K562 (cell line): ENCODE data around the gene CD69. TPM values are rescaled to one million over a fixed set of nuclear protein-coding genes. Genes with fewer than 3 reads are reported as not detected.

ENCODE experiments used
- AFF1 ChIP-seq, 2 experiments: fragments of 450-650 bp; IDR thresholded peaks; 2 replicates each; pipeline ENCODE4 v1.6.1; 2018; ENCODE audit warnings: mild to moderate bottlenecking in 2 of 2, low read depth in 1 of 2; ENCODE audit not compliant: partially characterized antibody in 2 of 2
- CBFA2T2 ChIP-seq: fragments of 450-650 bp; conservative IDR thresholded peaks from 2 replicates; pipeline ENCODE4 v1.6.1; 2017; ENCODE audit warnings: mild to moderate bottlenecking
- CREBBP ChIP-seq: IDR thresholded peaks from one replicate; pipeline ENCODE4 v1.6.1; 2012; ENCODE audit warnings: low read depth, mild to moderate bottlenecking, control low read depth, inconsistent platforms, low read length
- FIP1L1 ChIP-seq: fragments of 200-400 bp; formaldehyde crosslinking; IDR thresholded peaks from 2 replicates; pipeline ENCODE4 v1.6.1; 2018; ENCODE audit warnings: mild to moderate bottlenecking, low read depth, low read length; ENCODE audit not compliant: poor library complexity, severe bottlenecking
- HMG20A ChIP-seq: fragments of 450-650 bp; formaldehyde crosslinking; conservative IDR thresholded peaks from 2 replicates; pipeline ENCODE4 v1.4.0; 2020; ENCODE audit warnings: mild to moderate bottlenecking, mixed read lengths
- MAFK ChIP-seq: IDR thresholded peaks from 2 replicates; pipeline ENCODE4 v1.6.1; 2011; ENCODE audit warnings: low read length, improper control_type of control experiment
- RAD21 ChIP-seq, 2 experiments: fragments of 250-450 bp in 1 of 2; fragments of 450-650 bp in 1 of 2; sonication (Bioruptor Pico) in 1 of 2; formaldehyde crosslinking in 1 of 2; IDR thresholded peaks in 1 of 2; conservative IDR thresholded peaks in 1 of 2; 2 replicates each; pipeline versions ENCODE4 v1.4.0 to v1.8.0; 2020 to 2022; ENCODE audit warnings: mild to moderate bottlenecking in 2 of 2, moderate library complexity in 1 of 2
- SMARCA4 ChIP-seq: fragments of 450-650 bp; IDR thresholded peaks from 2 replicates; pipeline ENCODE4 v1.6.1; 2016
- SMARCE1 ChIP-seq: fragments of 450-650 bp; IDR thresholded peaks from 2 replicates; pipeline ENCODE4 v1.7.1; 2016; ENCODE audit warnings: mild to moderate bottlenecking
- WHSC1 ChIP-seq: IDR thresholded peaks from one replicate; pipeline ENCODE4 v1.6.1; 2012; ENCODE audit warnings: low read length, control low read depth, inconsistent platforms
- ZBTB5 ChIP-seq: fragments of 450-650 bp; IDR thresholded peaks from 2 replicates; pipeline ENCODE4 v1.6.1; 2017; ENCODE audit warnings: antibody characterized with exemption
- ZNF263 ChIP-seq: sonication (generic); formaldehyde crosslinking; IDR thresholded peaks from 2 replicates; pipeline ENCODE4 v1.8.0; 2022; ENCODE audit warnings: mild to moderate bottlenecking, missing genetic modification reagents, borderline replicate concordance
- ZNF318 ChIP-seq, 2 experiments: fragments of 450-650 bp; IDR thresholded peaks; 2 replicates each; pipeline ENCODE4 v1.6.1; 2016; ENCODE audit warnings: mild to moderate bottlenecking in 2 of 2, borderline replicate concordance in 1 of 2, low read depth in 1 of 2, moderate library complexity in 1 of 2
- ZNF444 ChIP-seq: fragments of 250-450 bp; sonication (Bioruptor Pico); IDR thresholded peaks from 2 replicates; pipeline ENCODE4 v1.4.0; 2020; ENCODE audit warnings: mild to moderate bottlenecking, moderate library complexity
- polyA plus RNA-seq, 8 experiments: library from polyadenylated mRNA; depleted of rRNA in 4 of 8; stranded (reverse) in 5 of 8; unstranded in 3 of 8; fragments of >200 nt; fragmentation: Nextera tagmentation in 2 of 8; fragmentation: Illumina TruSeq in 1 of 8; extraction: Ambion mirVana in 2 of 8; extraction: Trizol in 1 of 8; gene quantifications; 2 replicates each; pipeline versions ENCODE4 v1.2.1 to v1.2.3, GENCODE V29; 2011 to 2014; ENCODE audit warnings: inconsistent platforms in 1 of 8, missing spikeins in 1 of 8
- total RNA-seq, 7 experiments: library from RNA; depleted of rRNA in 6 of 7; stranded (reverse); fragments of >200 nt in 6 of 7; fragmentation: Illumina TruSeq in 2 of 7; extraction: Trizol in 2 of 7; gene quantifications; 2 replicates each; pipeline versions ENCODE4 v1.2.1 to v1.2.3, GENCODE V29; 2011 to 2021; ENCODE audit warnings: low replicate concordance in 1 of 7

Gene CD69
- total and polyA plus RNA-seq, 9 of the 15 experiments (the other 6 are each of a cell fraction or from before 2014, with no cell fraction given): 11.7 to 243 (median 54.4) TPM

- TF ChIP-seq ZNF318 (IDR thresholded peaks at IDR 0.05; ENCODE audit: borderline replicate concordance in 1 of 2, low read depth in 1 of 2) (no peak), MAFK (no peak), ZNF263 (no peak), RAD21 (CRISPR knock-in tag; conservative IDR thresholded peaks at IDR 0.05 in 1 of 2, IDR thresholded peaks at IDR 0.05 in 1 of 2) (no peak), HMG20A (no peak), SMARCE1 (peak; percentile 30; the same call in 1 of the 2 replicates), ZNF444 (no peak), WHSC1 (no peak), FIP1L1 (no peak), AFF1 (IDR thresholded peaks at IDR 0.05; ENCODE audit: low read depth in 1 of 2, partially characterized antibody in 2 of 2) (no peak), CBFA2T2 (no peak), CREBBP (no peak), ZBTB5 (no peak), SMARCA4 (0 out of 2 replicates have a peak, but pooled peaks have one; percentile 28)
Observed at GRCh38 chr12:9794484-9795093, 33.9 kb upstream of the CD69 start (continued).
